B cell (primary cell): Measurements from ENCODE around the gene FRMD6.

Experiments
- CTCF ChIP-seq: fragments of 200-600 bp; IDR thresholded peaks from one replicate; pipeline ENCODE4 v1.8.0; 2022; ENCODE audit warnings: antibody characterized with exemption, mild to moderate bottlenecking
- EZH2 ChIP-seq: IDR thresholded peaks from 2 replicates; pipeline ENCODE4 v1.6.1; 2012; ENCODE audit warnings: borderline replicate concordance, low read depth, mild to moderate bottlenecking, moderate library complexity, low read length; ENCODE audit not compliant: insufficient read depth, poor library complexity, severe bottlenecking

- no peak for TF ChIP-seq CTCF
- no peak for TF ChIP-seq EZH2
These were observed 25.6 kb downstream of the FRMD6 start for GRCh38 chr14:51677266-51677665.
